Dermis microvascular lymphatic vessel endothelial cell (primary cell): ENCODE data around the gene VRK1. TPM values are rescaled to one million over a fixed set of nuclear protein-coding genes. Genes with fewer than 3 reads are reported as not detected.

Experiments
- DNase-seq, 2 donors: peaks; one replicate each; pipeline versions ENCODE4 v3.0.0 to v3.0.0-alpha.2; 2010; ENCODE audit warnings: low read depth in 2 of 2
- total RNA-seq: library from RNA; depleted of rRNA; stranded (reverse); fragments of >200 nt; gene quantifications from 2 replicates; pipeline ENCODE4 v1.2.1, GENCODE V29; 2014

Gene VRK1
- total RNA-seq, 1 donor from 2014 or later, result 35.8 TPM

- DNase-seq, result no peak
Measured at GRCh38 chr14:96823652-96824051, 26.5 kb downstream of the VRK1 start.

GRCh38 chr14:96824283-96824682 lies 27.1 kb downstream of the VRK1 start:
- no peak for DNase-seq

- no peak for DNase-seq
Measured at GRCh38 chr14:96826818-96827217, 29.6 kb downstream of the VRK1 start.

- DNase-seq, result no peak
Measured at GRCh38 chr14:96827290-96827689, 30.1 kb downstream of the VRK1 start.

GRCh38 chr14:96829791-96830190 lies 32.6 kb downstream of the VRK1 start:
- DNase-seq, result no peak

- DNase-seq, result no peak
Measured at GRCh38 chr14:96830946-96831345, 33.8 kb downstream of the VRK1 start.

GRCh38 chr14:96832351-96832750 lies 35.2 kb downstream of the VRK1 start:
- no peak for DNase-seq

- no peak for DNase-seq
Measured at GRCh38 chr14:96838449-96838848, 41.3 kb downstream of the VRK1 start.

GRCh38 chr14:96839251-96839650 lies 42.1 kb downstream of the VRK1 start:
- DNase-seq, result no peak

- DNase-seq, result no peak
Measured at GRCh38 chr14:96843137-96843536, 46.0 kb downstream of the VRK1 start.

- no peak for DNase-seq
Measured at GRCh38 chr14:96844857-96845570, 47.8 kb downstream of the VRK1 start.

- no peak for DNase-seq
Measured at GRCh38 chr14:96847451-96847850, 50.3 kb downstream of the VRK1 start.

GRCh38 chr14:96848011-96848410 lies 50.8 kb downstream of the VRK1 start:
- no peak for DNase-seq

GRCh38 chr14:96849733-96850132 lies 52.6 kb downstream of the VRK1 start:
- DNase-seq, result no peak

GRCh38 chr14:96851694-96852381 lies 54.7 kb downstream of the VRK1 start:
- no peak for DNase-seq

- peak; percentile 38 to 60 for DNase-seq
Measured at GRCh38 chr14:96852823-96853422, 55.7 kb downstream of the VRK1 start.

- DNase-seq, result no peak
Measured at GRCh38 chr14:96858643-96859042, 61.5 kb downstream of the VRK1 start.

- DNase-seq, result no peak
Measured at GRCh38 chr14:96861568-96862310, 64.6 kb downstream of the VRK1 start.

GRCh38 chr14:96863327-96863985 lies 66.3 kb downstream of the VRK1 start:
- no peak for DNase-seq

- DNase-seq, result no peak
Measured at GRCh38 chr14:96863986-96864330, 66.8 kb downstream of the VRK1 start.

- DNase-seq, result no peak
Measured at GRCh38 chr14:96867634-96868033, 70.5 kb downstream of the VRK1 start.

- DNase-seq, result no peak
Measured at GRCh38 chr14:96874127-96874526, 76.9 kb downstream of the VRK1 start.
